ENCODE measurements around the gene MCHR2.

DNA sequence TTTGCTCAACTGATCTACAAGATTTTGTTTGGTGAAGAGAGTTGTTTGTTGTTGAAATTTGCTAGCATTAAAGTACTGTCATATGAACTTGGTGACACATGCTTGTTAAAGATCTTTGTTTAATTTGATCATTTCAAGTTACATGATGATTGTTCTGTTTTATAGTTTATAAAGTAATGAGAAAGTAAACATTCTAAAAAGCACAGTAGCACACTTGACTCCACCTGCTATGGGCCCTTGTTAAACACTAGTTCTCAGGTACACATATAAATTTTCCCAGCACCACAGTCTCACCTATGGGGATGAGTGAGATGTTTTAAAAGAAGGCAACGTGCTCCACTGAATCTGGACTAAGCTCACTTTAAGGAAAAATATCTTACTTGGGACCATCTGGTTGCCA lies 14.1 kb downstream of the MCHR2 start:
- TF ChIP-seq ZNF184 (tag by site-specific recombination; IDR thresholded peaks at IDR 0.05) (no peak), KLF9 (tag by site-specific recombination; IDR thresholded peaks at IDR 0.05; ENCODE audit: low read depth) (no peak), BCL11A (tag by site-specific recombination; IDR thresholded peaks at IDR 0.05; ENCODE audit: low read depth) (no peak)
- TF ChIP-seq, protein P1, sequence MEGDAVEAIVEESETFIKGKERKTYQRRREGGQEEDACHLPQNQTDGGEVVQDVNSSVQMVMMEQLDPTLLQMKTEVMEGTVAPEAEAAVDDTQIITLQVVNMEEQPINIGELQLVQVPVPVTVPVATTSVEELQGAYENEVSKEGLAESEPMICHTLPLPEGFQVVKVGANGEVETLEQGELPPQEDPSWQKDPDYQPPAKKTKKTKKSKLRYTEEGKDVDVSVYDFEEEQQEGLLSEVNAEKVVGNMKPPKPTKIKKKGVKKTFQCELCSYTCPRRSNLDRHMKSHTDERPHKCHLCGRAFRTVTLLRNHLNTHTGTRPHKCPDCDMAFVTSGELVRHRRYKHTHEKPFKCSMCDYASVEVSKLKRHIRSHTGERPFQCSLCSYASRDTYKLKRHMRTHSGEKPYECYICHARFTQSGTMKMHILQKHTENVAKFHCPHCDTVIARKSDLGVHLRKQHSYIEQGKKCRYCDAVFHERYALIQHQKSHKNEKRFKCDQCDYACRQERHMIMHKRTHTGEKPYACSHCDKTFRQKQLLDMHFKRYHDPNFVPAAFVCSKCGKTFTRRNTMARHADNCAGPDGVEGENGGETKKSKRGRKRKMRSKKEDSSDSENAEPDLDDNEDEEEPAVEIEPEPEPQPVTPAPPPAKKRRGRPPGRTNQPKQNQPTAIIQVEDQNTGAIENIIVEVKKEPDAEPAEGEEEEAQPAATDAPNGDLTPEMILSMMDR (tag by site-specific recombination; IDR thresholded peaks at IDR 0.05), result no peak
- TF ChIP-seq, protein P2, sequence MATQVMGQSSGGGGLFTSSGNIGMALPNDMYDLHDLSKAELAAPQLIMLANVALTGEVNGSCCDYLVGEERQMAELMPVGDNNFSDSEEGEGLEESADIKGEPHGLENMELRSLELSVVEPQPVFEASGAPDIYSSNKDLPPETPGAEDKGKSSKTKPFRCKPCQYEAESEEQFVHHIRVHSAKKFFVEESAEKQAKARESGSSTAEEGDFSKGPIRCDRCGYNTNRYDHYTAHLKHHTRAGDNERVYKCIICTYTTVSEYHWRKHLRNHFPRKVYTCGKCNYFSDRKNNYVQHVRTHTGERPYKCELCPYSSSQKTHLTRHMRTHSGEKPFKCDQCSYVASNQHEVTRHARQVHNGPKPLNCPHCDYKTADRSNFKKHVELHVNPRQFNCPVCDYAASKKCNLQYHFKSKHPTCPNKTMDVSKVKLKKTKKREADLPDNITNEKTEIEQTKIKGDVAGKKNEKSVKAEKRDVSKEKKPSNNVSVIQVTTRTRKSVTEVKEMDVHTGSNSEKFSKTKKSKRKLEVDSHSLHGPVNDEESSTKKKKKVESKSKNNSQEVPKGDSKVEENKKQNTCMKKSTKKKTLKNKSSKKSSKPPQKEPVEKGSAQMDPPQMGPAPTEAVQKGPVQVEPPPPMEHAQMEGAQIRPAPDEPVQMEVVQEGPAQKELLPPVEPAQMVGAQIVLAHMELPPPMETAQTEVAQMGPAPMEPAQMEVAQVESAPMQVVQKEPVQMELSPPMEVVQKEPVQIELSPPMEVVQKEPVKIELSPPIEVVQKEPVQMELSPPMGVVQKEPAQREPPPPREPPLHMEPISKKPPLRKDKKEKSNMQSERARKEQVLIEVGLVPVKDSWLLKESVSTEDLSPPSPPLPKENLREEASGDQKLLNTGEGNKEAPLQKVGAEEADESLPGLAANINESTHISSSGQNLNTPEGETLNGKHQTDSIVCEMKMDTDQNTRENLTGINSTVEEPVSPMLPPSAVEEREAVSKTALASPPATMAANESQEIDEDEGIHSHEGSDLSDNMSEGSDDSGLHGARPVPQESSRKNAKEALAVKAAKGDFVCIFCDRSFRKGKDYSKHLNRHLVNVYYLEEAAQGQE (tag by site-specific recombination; IDR thresholded peaks at IDR 0.05), result no peak
- TF ChIP-seq, protein P3, sequence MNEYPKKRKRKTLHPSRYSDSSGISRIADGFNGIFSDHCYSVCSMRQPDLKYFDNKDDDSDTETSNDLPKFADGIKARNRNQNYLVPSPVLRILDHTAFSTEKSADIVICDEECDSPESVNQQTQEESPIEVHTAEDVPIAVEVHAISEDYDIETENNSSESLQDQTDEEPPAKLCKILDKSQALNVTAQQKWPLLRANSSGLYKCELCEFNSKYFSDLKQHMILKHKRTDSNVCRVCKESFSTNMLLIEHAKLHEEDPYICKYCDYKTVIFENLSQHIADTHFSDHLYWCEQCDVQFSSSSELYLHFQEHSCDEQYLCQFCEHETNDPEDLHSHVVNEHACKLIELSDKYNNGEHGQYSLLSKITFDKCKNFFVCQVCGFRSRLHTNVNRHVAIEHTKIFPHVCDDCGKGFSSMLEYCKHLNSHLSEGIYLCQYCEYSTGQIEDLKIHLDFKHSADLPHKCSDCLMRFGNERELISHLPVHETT (tag by site-specific recombination; IDR thresholded peaks at IDR 0.05), result no peak
